A204.1 (cell line): ENCODE measurements around the gene LPCAT1.
"Not testable (repeated sequence)": the region's sequence is repeated elsewhere in the genome, so short reads cannot be mapped to it uniquely, and the experiment has no call there.

Source experiments
- FAIRE-seq: peaks from 2 replicates; lab custom pipeline; 2012; peaks lifted over from hg19 to GRCh38; lab: Jason Lieb, UNC

The LPCAT1 gene

GRCh38 chr5:1464511-1464910 is 59.2 kb downstream of the LPCAT1 start:
- FAIRE-seq, result no peak

GRCh38 chr5:1464096-1464446 is 59.7 kb downstream of the LPCAT1 start:
- FAIRE-seq, result no peak

GRCh38 chr5:1463326-1464095 is 60.2 kb downstream of the LPCAT1 start:
- no peak for FAIRE-seq

- FAIRE-seq, result no peak
Observed at GRCh38 chr5:1462358-1462757, 61.4 kb downstream of the LPCAT1 start.

GRCh38 chr5:1461396-1461795 is 62.4 kb downstream of the LPCAT1 start:
- FAIRE-seq, result no peak

GRCh38 chr5:1460054-1460682 is 63.6 kb downstream of the LPCAT1 start:
- FAIRE-seq, result no peak

- not testable (repeated sequence) for FAIRE-seq
Observed at GRCh38 chr5:1459435-1459834, 64.3 kb downstream of the LPCAT1 start.

- FAIRE-seq, result not testable (repeated sequence)
Observed at GRCh38 chr5:1456110-1456881, 67.5 kb downstream of the LPCAT1 start.

DNA sequence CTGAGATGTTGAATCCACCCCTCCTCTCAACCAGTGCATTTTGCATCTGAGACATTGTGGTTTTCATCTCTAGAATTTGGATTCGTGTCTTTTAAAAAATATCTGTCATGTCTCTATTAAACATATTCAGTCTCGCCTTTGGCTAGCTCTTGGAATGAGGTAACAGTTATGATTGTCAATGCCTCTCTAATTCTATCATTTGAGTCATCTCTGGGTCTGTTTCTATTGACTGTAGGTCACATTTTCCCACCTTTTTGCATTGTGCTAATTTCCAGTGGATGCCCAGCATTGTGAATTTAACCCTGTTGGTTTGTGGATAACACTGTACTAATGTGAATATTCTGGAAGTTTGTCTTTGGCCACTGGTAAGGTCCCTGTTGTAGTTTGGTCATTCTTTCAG is 70.1 kb downstream of the LPCAT1 start:
- FAIRE-seq, result no peak

GRCh38 chr5:1449081-1449630 is 74.6 kb downstream of the LPCAT1 start:
- FAIRE-seq, result no peak

- no peak for FAIRE-seq
Observed at GRCh38 chr5:1448511-1449011, 75.2 kb downstream of the LPCAT1 start.

- FAIRE-seq, result no peak
Observed at GRCh38 chr5:1447671-1448361, 75.9 kb downstream of the LPCAT1 start.

DNA sequence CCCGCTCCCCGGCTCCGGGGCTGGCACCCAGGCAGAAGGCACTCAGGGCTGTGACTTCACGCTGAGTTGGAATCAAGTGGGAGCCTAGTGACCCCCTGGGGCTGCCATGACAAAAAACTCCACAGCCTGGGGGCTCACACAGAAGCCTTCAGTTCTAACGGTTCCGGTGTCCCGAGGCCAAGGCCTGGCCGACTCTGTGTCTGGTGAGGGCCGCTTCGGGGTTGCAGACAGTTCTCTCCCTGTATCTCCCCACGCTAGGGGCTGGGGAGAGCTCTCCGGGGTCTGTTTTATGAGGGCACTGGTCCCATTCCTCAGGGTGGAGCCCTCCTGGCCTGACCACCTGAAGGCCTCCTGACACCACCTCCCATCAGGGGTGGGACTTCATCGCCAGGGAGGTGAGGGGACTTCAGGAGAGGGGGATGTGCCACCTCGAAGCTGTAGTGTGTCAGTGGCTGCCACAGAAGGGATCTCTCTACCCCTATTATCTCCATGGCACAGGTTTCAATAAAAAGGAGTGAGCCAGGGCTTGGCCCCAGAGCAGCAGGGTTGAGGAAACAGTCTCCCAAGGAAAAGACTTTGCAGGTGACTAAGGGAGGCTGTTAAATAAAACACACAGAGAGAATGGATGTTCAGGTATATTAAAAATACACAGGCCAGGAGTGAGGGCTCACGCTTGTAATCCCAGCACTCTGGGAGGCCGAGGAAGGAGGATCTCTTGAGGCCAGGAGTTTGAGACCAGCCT is 77.0 kb downstream of the LPCAT1 start:
- FAIRE-seq, result no peak

DNA sequence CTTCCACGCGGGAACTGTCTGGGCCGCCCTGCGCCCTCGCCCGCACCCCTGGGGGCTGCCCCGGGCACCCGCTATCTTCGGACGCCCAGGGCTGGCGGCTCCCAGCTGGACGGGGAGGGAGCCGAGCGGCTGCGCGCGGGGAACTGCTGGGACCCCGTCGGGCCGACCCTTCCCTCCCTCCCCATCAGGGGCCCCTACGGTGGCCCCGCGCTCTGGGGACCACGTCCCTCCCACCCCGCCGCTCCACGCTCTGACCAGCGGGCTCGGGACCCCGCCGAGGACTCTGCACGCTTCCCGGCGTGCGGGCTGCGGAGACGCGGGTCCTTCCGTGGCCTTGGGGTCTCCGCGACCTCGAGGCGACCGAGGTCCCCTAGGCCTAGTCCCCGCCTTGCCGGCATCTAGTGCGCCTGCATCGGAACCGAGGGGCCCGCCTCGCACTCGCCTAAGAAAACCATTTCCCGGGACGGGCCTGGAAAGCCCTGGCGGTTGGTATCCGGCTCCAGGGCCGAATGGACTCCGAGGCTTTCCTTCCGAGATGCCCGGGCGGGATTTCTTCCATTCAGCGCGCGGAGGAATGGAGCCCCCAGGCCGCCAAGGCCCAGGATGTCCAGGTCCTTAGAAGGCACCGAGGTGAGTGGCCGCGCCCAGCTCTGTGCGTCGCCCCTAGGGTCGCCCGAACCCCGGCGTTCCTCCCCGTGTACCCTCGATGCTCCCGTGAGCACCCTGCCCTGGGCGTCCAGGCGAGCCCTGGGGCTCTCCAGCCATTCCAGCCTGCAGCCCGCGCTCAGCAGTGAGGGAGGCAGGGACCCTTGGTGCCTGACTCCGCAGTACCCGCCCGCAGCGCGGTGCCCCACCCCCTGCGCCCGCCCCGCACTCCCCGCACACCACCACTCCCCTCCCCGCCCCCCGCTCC is 77.8 kb downstream of the LPCAT1 start:
- FAIRE-seq, result no peak

DNA sequence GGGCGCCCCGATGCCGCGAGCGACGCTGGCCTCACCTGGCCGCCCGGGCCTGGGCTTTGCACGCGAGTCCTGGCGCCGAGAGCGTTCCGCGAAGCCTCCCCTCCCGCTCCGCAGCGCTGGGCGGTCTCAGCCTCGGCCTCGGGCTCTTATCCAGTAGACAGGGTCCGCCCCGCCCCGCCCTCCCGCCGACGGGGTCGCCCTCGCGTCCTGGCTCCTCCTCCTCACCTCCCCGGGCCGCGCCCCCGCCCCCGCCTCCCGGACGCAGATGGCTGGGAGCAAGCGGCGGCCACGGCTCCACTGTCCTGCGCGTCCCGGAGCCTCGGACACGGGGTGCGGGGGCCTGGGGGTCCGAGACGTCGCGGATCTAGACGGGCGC is 78.5 kb downstream of the LPCAT1 start, which contains the start of gene SLC6A3:
SLC6A3 (minus strand) TSS at position 128 of the 376 bp plus-strand sequence. CDS start 2,243 bp downstream, outside the sequence.
- no peak for FAIRE-seq

GRCh38 chr5:1444361-1445189 is 79.2 kb downstream of the LPCAT1 start:
- FAIRE-seq, result no peak

DNA sequence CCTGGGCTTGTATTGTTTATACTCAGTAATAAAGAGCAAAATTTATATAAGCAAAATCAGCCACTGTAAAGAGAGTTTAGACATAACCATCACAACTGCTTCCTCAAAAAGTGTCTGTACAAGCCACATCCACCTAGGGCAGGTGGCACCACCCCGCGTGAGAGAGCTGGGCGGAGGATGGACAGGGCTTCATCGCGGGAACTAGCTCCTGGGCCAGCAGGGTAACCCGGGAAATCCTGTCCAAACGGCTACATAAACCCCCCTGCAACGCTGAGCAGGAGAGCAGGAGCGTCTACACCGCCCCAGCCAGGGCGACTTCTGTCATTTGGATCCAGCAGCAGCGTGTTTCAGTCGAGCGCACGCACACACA is 79.8 kb downstream of the LPCAT1 start:
- no peak for FAIRE-seq

DNA sequence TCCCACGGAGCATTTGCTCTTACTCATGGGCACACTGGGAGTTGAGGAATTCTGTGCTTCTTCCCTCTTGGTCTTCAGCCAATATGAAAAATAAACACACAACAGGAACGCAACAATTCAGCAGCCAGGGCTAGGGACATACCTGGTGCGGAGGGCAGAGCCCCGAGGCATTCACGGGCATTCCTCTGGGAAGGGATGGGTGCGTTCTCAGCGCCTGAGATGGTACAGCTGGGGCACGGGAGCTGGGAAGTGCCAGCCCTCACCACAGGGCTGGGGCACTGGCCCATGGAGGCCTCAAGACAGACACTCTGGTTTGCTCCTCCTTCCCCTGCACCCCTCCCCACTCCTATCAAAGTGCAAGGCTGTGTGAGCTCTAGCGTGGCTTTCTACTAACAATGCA is 80.6 kb downstream of the LPCAT1 start:
- no peak for FAIRE-seq
